ENCODE measurements around the gene SHISAL2A. TPM values are rescaled to one million over a fixed set of nuclear protein-coding genes. Genes with fewer than 3 reads are reported as not detected.
"Not testable (repeated sequence)": the region's sequence is repeated elsewhere in the genome, so short reads cannot be mapped to it uniquely, and the experiment has no call there.

SHISAL2A gene
- total and polyA plus RNA-seq, 3 experiments from 2014 or later = 11.3 to 16.7 (median 15.7) TPM

- H3K9me3 Mint-ChIP-seq; H3K27me3 Mint-ChIP-seq; CTCF ChIA-PET; H3K36me3 ChIP-seq (ENCODE audit: insufficient read depth, low read length); DNase-seq; H3K27me3 ChIP-seq (ENCODE audit: insufficient read depth, low read length, poor library complexity, severe bottlenecking); H3K4me1 ChIP-seq (ENCODE audit: insufficient read depth, low read length); H3K27ac Mint-ChIP-seq; H3K27ac ChIP-seq (ENCODE audit: low read depth, low read length); H3K9me3 ChIP-seq (ENCODE audit: low read length); H3K4me3 ChIP-seq (ENCODE audit: low read length): not testable (repeated sequence)
- POLR2A ChIA-PET = interaction anchor here (0.7 kb wide), 1 partner anchor 271 kb away, joined by 6 read pairs; no protein-coding TSS in a partner anchor
- Mint-ChIP-seq H3K36me3 (peaks cover 9 to 16% (median 11%) of the 10 kb centered on the region in 3 donors), H3K4me3 (peak overlapping the region in 1 of 7 donors; percentile 78), H3K4me1 (peaks cover 8 to 12% (median 9%) of the 10 kb centered on the region in 3 donors)
Measured at GRCh38 chr1:52693351-52693750, 60.4 kb downstream of the SHISAL2A start.

GRCh38 chr1:52693843-52694242 is 60.9 kb downstream of the SHISAL2A start:
- Mint-ChIP-seq H3K27ac (peak overlapping the region in 1 of 8 donors; percentile 54), H3K9me3 (no peaks in the 10 kb centered on the region), H3K4me1 (peaks cover 13 to 17% (median 14%) of the 10 kb centered on the region in 3 donors), H3K4me3 (peak overlapping the region in 1 of 7 donors; percentile 78), H3K36me3 (peaks cover 9 to 17% (median 11%) of the 10 kb centered on the region in 3 donors), H3K27me3 (no peaks in the 10 kb centered on the region)
- ChIA-PET CTCF (no interaction called here), POLR2A (interaction anchor here (0.7 kb wide), 2 partner anchors 61 to 271 kb away, joined by 6 to 8 read pairs; partner anchors contain the start of gene SHISAL2A)
- no peak for DNase-seq
- no peak overlapping the region for H3K27ac ChIP-seq (ENCODE audit: low read depth, low read length)
- H3K4me3 ChIP-seq (ENCODE audit: low read length) = no peak overlapping the region
- H3K36me3 ChIP-seq (ENCODE audit: insufficient read depth, low read length) = no peaks in the 10 kb centered on the region
- H3K9me3 ChIP-seq (ENCODE audit: low read length) = no peaks in the 10 kb centered on the region
- H3K27me3 ChIP-seq (ENCODE audit: insufficient read depth, low read length, poor library complexity, severe bottlenecking) = no peaks in the 10 kb centered on the region
- peaks cover 10% of the 10 kb centered on the region for H3K4me1 ChIP-seq (ENCODE audit: insufficient read depth, low read length)

GRCh38 chr1:52695627-52696026 is 62.7 kb downstream of the SHISAL2A start:
- Histone ChIP-seq H3K4me1 (ENCODE audit: insufficient read depth, low read length) (peaks cover 10% of the 10 kb centered on the region), H3K4me3 (ENCODE audit: low read length) (no peak overlapping the region), H3K9me3 (ENCODE audit: low read length) (no peaks in the 10 kb centered on the region), H3K27ac (ENCODE audit: low read depth, low read length) (no peak overlapping the region), H3K36me3 (ENCODE audit: insufficient read depth, low read length) (no peaks in the 10 kb centered on the region), H3K27me3 (ENCODE audit: insufficient read depth, low read length, poor library complexity, severe bottlenecking) (no peaks in the 10 kb centered on the region)
- Mint-ChIP-seq H3K27ac (peak overlapping the region in 2 of 8 donors; percentile 58 to 64), H3K4me1 (peaks cover 13 to 18% (median 15%) of the 10 kb centered on the region in 3 donors), H3K4me3 (peak overlapping the region in 3 of 7 donors; percentile 12 to 96 (median 54)), H3K9me3 (no peaks in the 10 kb centered on the region), H3K36me3 (peaks cover 9 to 17% (median 11%) of the 10 kb centered on the region in 3 donors), H3K27me3 (no peaks in the 10 kb centered on the region)
- POLR2A ChIA-PET = interaction anchor here (0.6 to 1.2 kb wide), 2 partner anchors 8 to 401 kb away, joined by 3 to 13 read pairs; no protein-coding TSS in a partner anchor
- no peak for DNase-seq
- CTCF ChIA-PET = interaction anchor here (2.8 kb wide), 1 partner anchor 9 kb away, joined by 8 read pairs; no protein-coding TSS in a partner anchor

- Mint-ChIP-seq H3K9me3 (no peaks in the 10 kb centered on the region), H3K4me1 (peaks cover 20 to 33% (median 22%) of the 10 kb centered on the region in 3 donors), H3K27me3 (no peaks in the 10 kb centered on the region), H3K4me3 (peak within 1 kb of the TSS; percentile 84 to 96 (median 92)), H3K36me3 (peaks cover 0 to 7% (median 0%) of the 10 kb centered on the region in 3 donors), H3K27ac (peak within 1 kb of the TSS; percentile 73 to 93 (median 92))
- ChIA-PET POLR2A (interaction anchor here (0.6 to 0.9 kb wide), 2 partner anchors 28 to 84 kb away, joined by 3 read pairs; partner anchors contain the start of gene ZYG11B), CTCF (interaction anchor here (1.8 to 2.8 kb wide), 2 partner anchors 12 to 29 kb away, joined by 5 to 8 read pairs; partner anchors contain the start of gene ZYG11B)
- Histone ChIP-seq H3K4me3 (ENCODE audit: low read length) (peak within 1 kb of the TSS; percentile 52), H3K36me3 (ENCODE audit: insufficient read depth, low read length) (no peaks in the 10 kb centered on the region), H3K27me3 (ENCODE audit: insufficient read depth, low read length, poor library complexity, severe bottlenecking) (no peaks in the 10 kb centered on the region), H3K9me3 (ENCODE audit: low read length) (no peaks in the 10 kb centered on the region), H3K4me1 (ENCODE audit: insufficient read depth, low read length) (peaks cover 16% of the 10 kb centered on the region), H3K27ac (ENCODE audit: low read depth, low read length) (peak within 1 kb of the TSS; percentile 80)
- DNase-seq = peak; percentile 52 to 70 (median 58)
Measured at GRCh38 chr1:52697795-52698674, 65.1 kb downstream of the SHISAL2A start, which contains the start of gene COA7. Gene COA7 (minus strand): TSS chr1:52698347. CDS start chr1:52698326, 21 bp downstream.

- Histone ChIP-seq H3K36me3 (ENCODE audit: insufficient read depth, low read length) (no peaks in the 10 kb centered on the region), H3K4me3 (ENCODE audit: low read length) (peak overlapping the region; percentile 40), H3K27me3 (ENCODE audit: insufficient read depth, low read length, poor library complexity, severe bottlenecking) (no peaks in the 10 kb centered on the region), H3K4me1 (ENCODE audit: insufficient read depth, low read length) (peaks cover 16% of the 10 kb centered on the region), H3K9me3 (ENCODE audit: low read length) (no peaks in the 10 kb centered on the region), H3K27ac (ENCODE audit: low read depth, low read length) (peak overlapping the region; percentile 61)
- DNase-seq = peak; percentile 62 to 87 (median 79)
- ChIA-PET POLR2A (interaction anchor here (1.0 to 1.9 kb wide), 3 partner anchors 8 to 25 kb away, joined by 5 to 15 read pairs (median 13); partner anchors contain the start of gene ZYG11B), CTCF (interaction anchor here (0.9 to 1.6 kb wide), 2 partner anchors 17 to 219 kb away, joined by 3 to 7 read pairs; partner anchors contain the start of gene ECHDC2)
- Mint-ChIP-seq H3K27me3 (peaks cover under 1 to 2% of the 10 kb centered on the region in 2 donors), H3K4me3 (peak overlapping the region; percentile 73 to 94 (median 90)), H3K36me3 (peaks cover 0 to 4% (median 0%) of the 10 kb centered on the region in 3 donors), H3K27ac (peak overlapping the region; percentile 76 to 99 (median 95)), H3K9me3 (no peaks in the 10 kb centered on the region), H3K4me1 (peaks cover 21 to 32% (median 26%) of the 10 kb centered on the region in 3 donors)
Measured at GRCh38 chr1:52702886-52703787, 70.2 kb downstream of the SHISAL2A start.

GRCh38 chr1:52706136-52706670 is 73.2 kb downstream of the SHISAL2A start:
- POLR2A ChIA-PET = no interaction called here
- no peaks in the 10 kb centered on the region for H3K27me3 ChIP-seq (ENCODE audit: insufficient read depth, low read length, poor library complexity, severe bottlenecking)
- Mint-ChIP-seq H3K36me3 (peaks cover 0 to 2% (median 0%) of the 10 kb centered on the region in 3 donors), H3K9me3 (no peaks in the 10 kb centered on the region), H3K4me1 (peaks cover 14 to 20% (median 20%) of the 10 kb centered on the region in 3 donors), H3K27ac (peak overlapping the region in 2 of 8 donors; percentile 55 to 89), H3K4me3 (peak overlapping the region in 2 of 7 donors; percentile 60 to 68), H3K27me3 (peaks cover 5% of the 10 kb centered on the region in 2 donors)
- peaks cover 12% of the 10 kb centered on the region for H3K4me1 ChIP-seq (ENCODE audit: insufficient read depth, low read length)
- CTCF ChIA-PET = no interaction called here
- no peak overlapping the region for H3K27ac ChIP-seq (ENCODE audit: low read depth, low read length)
- no peak overlapping the region for H3K4me3 ChIP-seq (ENCODE audit: low read length)
- DNase-seq = no peak
- H3K9me3 ChIP-seq (ENCODE audit: low read length) = no peaks in the 10 kb centered on the region
- H3K36me3 ChIP-seq (ENCODE audit: insufficient read depth, low read length) = no peaks in the 10 kb centered on the region

Data from CD8-positive, alpha-beta memory T cell (primary cell).